ENCODE measurements around the gene AKT2.

DNA sequence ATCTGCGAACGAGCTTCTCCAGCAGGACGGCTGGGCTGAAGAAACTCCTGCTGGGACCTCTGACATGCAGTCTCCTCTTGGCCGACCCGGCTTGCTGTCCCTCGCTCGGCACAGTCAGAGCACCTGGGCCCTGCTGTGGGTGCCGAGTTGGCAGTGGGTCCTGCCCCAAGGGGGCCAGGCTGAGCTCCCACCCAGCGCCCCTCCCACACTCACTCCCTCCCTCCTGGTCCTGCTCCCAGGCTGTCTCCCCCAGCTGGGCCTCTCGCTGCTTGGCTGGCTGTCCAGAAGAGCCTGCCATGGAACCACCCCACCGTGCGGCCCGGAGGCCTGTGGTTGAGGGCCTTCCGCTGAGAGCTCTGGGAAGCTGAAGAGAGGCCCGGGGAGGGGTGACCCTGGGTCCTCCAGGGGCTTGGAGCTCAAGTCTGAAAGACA is 6.0 kb downstream of the AKT2 start:
- TF ChIP-seq, protein P1, sequence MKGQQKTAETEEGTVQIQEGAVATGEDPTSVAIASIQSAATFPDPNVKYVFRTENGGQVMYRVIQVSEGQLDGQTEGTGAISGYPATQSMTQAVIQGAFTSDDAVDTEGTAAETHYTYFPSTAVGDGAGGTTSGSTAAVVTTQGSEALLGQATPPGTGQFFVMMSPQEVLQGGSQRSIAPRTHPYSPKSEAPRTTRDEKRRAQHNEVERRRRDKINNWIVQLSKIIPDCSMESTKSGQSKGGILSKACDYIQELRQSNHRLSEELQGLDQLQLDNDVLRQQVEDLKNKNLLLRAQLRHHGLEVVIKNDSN (IDR thresholded peaks at IDR 0.05) = no peak
- no peak for TF ChIP-seq RAD21 (IDR thresholded peaks at IDR 0.05; ENCODE audit: low read depth)
- TF ChIP-seq YY1 (IDR thresholded peaks at IDR 0.05; ENCODE audit: low read depth) = no peak
- TF ChIP-seq, protein P2, sequence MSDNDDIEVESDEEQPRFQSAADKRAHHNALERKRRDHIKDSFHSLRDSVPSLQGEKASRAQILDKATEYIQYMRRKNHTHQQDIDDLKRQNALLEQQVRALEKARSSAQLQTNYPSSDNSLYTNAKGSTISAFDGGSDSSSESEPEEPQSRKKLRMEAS (IDR thresholded peaks at IDR 0.05) = no peak
- no peak for TF ChIP-seq TCF12 (IDR thresholded peaks at IDR 0.05; ENCODE audit: low read depth)
- TF ChIP-seq, protein P3, sequence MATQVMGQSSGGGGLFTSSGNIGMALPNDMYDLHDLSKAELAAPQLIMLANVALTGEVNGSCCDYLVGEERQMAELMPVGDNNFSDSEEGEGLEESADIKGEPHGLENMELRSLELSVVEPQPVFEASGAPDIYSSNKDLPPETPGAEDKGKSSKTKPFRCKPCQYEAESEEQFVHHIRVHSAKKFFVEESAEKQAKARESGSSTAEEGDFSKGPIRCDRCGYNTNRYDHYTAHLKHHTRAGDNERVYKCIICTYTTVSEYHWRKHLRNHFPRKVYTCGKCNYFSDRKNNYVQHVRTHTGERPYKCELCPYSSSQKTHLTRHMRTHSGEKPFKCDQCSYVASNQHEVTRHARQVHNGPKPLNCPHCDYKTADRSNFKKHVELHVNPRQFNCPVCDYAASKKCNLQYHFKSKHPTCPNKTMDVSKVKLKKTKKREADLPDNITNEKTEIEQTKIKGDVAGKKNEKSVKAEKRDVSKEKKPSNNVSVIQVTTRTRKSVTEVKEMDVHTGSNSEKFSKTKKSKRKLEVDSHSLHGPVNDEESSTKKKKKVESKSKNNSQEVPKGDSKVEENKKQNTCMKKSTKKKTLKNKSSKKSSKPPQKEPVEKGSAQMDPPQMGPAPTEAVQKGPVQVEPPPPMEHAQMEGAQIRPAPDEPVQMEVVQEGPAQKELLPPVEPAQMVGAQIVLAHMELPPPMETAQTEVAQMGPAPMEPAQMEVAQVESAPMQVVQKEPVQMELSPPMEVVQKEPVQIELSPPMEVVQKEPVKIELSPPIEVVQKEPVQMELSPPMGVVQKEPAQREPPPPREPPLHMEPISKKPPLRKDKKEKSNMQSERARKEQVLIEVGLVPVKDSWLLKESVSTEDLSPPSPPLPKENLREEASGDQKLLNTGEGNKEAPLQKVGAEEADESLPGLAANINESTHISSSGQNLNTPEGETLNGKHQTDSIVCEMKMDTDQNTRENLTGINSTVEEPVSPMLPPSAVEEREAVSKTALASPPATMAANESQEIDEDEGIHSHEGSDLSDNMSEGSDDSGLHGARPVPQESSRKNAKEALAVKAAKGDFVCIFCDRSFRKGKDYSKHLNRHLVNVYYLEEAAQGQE (IDR thresholded peaks at IDR 0.05; ENCODE audit: low read depth) = no peak
- TF ChIP-seq EP300 (IDR thresholded peaks at IDR 0.05; ENCODE audit: borderline replicate concordance) = no peak
- TF ChIP-seq TAF1 (IDR thresholded peaks at IDR 0.05; ENCODE audit: low read depth) = no peak
- TF ChIP-seq NFIC (IDR thresholded peaks at IDR 0.05) = no peak
- TF ChIP-seq CEBPB (IDR thresholded peaks at IDR 0.05) = no peak
- TF ChIP-seq CREB1 (IDR thresholded peaks at IDR 0.05; ENCODE audit: low read depth) = no peak
- TF ChIP-seq FOXM1 (IDR thresholded peaks at IDR 0.05; ENCODE audit: borderline replicate concordance, low read depth) = no peak
- no peak for TF ChIP-seq ZBTB7A (IDR thresholded peaks at IDR 0.05; ENCODE audit: low read depth)
- no peak for TF ChIP-seq EGR1 (IDR thresholded peaks at IDR 0.05)

Data from Ishikawa (cell line).